Activated CD4-positive, CD25-positive, alpha-beta regulatory T cell treated with anti-CD3 and anti-CD28 coated beads, Interleukin-2, amount 50 U/mL, for 72 hours (primary cell): ENCODE data around the gene POLA1.

Source experiments
- DNase-seq: peaks from one replicate; pipeline ENCODE4 v3.0.0; 2021

POLA1 gene

GRCh38 chrX:24890677-24891076 is 197.0 kb downstream of the POLA1 start:
- DNase-seq, result no peak

- no peak for DNase-seq
Observed at GRCh38 chrX:24899391-24899790, 205.7 kb downstream of the POLA1 start.

- DNase-seq, result no peak
Observed at GRCh38 chrX:24900234-24900633, 206.5 kb downstream of the POLA1 start.

GRCh38 chrX:24902806-24903205 is 209.1 kb downstream of the POLA1 start:
- no peak for DNase-seq

GRCh38 chrX:24918715-24919114 is 225.0 kb downstream of the POLA1 start:
- no peak for DNase-seq

- no peak for DNase-seq
Observed at GRCh38 chrX:24920769-24921168, 227.1 kb downstream of the POLA1 start.

- DNase-seq, result no peak
Observed at GRCh38 chrX:24925430-24925829, 231.7 kb downstream of the POLA1 start.

- no peak for DNase-seq
Observed at GRCh38 chrX:24927372-24927771, 233.7 kb downstream of the POLA1 start.

GRCh38 chrX:24928114-24928513 is 234.4 kb downstream of the POLA1 start:
- DNase-seq, result no peak

GRCh38 chrX:24934279-24934678 is 240.6 kb downstream of the POLA1 start:
- DNase-seq, result no peak

- DNase-seq, result no peak
Observed at GRCh38 chrX:24945009-24945408, 251.3 kb downstream of the POLA1 start.

- no peak for DNase-seq
Observed at GRCh38 chrX:24946369-24946768, 252.7 kb downstream of the POLA1 start.

- no peak for DNase-seq
Observed at GRCh38 chrX:24954732-24955131, 261.0 kb downstream of the POLA1 start.

GRCh38 chrX:24955372-24955930 is 261.7 kb downstream of the POLA1 start:
- DNase-seq, result no peak

GRCh38 chrX:24956828-24957227 is 263.1 kb downstream of the POLA1 start:
- DNase-seq, result no peak

GRCh38 chrX:24961809-24962208 is 268.1 kb downstream of the POLA1 start:
- DNase-seq, result no peak

GRCh38 chrX:24963823-24964222 is 270.1 kb downstream of the POLA1 start:
- DNase-seq, result no peak

- DNase-seq, result no peak
Observed at GRCh38 chrX:24965372-24965771, 271.7 kb downstream of the POLA1 start.

GRCh38 chrX:24969812-24970211 is 276.1 kb downstream of the POLA1 start:
- DNase-seq, result no peak

- no peak for DNase-seq
Observed at GRCh38 chrX:24979081-24979480, 285.4 kb downstream of the POLA1 start.

- DNase-seq, result no peak
Observed at GRCh38 chrX:24981030-24981429, 287.3 kb downstream of the POLA1 start.

- DNase-seq, result no peak
Observed at GRCh38 chrX:24982306-24982965, 288.7 kb downstream of the POLA1 start.

- no peak for DNase-seq
Observed at GRCh38 chrX:24983931-24984330, 290.2 kb downstream of the POLA1 start.

- DNase-seq, result no peak
Observed at GRCh38 chrX:24985120-24985519, 291.4 kb downstream of the POLA1 start.

- DNase-seq, result no peak
Observed at GRCh38 chrX:24987731-24988130, 294.0 kb downstream of the POLA1 start.
